A549 (cell line): ENCODE measurements around the gene LAPTM5. TPM values are rescaled to one million over a fixed set of nuclear protein-coding genes. Genes with fewer than 3 reads are reported as not detected.

Experiments used
- ATAC-seq, 2 experiments: fragments of 200-7000 bp in 1 of 2; fragments of >200 bp in 1 of 2; cut with Nextera tagmentation in 1 of 2; cut with Tn5 transposase in 1 of 2; 3 replicates each; pipeline versions ENCODE4 v1.8.0 to v1.9.1; 2018 to 2020; ENCODE audit warnings: mild to moderate bottlenecking in 1 of 2, moderate library complexity in 1 of 2
- CTCF ChIA-PET: fragments of 300-600 bp; sonication (Branson Sonifier 250); formaldehyde crosslinking; extraction: SDS; loops from one replicate; lab custom pipeline; 2021; ENCODE audit warnings: antibody characterized with exemption, inconsistent platforms; lab: Yijun Ruan, JAX
- POLR2A ChIA-PET: fragments of 350-600 bp; formaldehyde crosslinking; extraction: SDS; loops from one replicate; lab custom pipeline; 2021; ENCODE audit warnings: antibody characterized with exemption, inconsistent platforms; lab: Yijun Ruan, JAX
- DNase-seq, 2 experiments: peaks; one replicate each; pipeline versions ENCODE4 v3.0.0 to v3.0.0-alpha.2; 2011 to 2016; ENCODE audit warnings: low read depth in 1 of 2, low spot score in 1 of 2
- FAIRE-seq: peaks from 2 replicates; lab custom pipeline; 2011; peaks lifted over from hg19 to GRCh38; lab: Jason Lieb, UNC
- H3K27ac ChIP-seq, 2 experiments: fragments of >200 bp; sonication (Bioruptor Twin); formaldehyde crosslinking; 3 replicates each; pipeline ENCODE4 v1.5.1; 2016 to 2017
- H3K4me1 ChIP-seq: fragments of >200 bp; sonication (Bioruptor Twin); formaldehyde crosslinking; 3 replicates; pipeline ENCODE4 v1.6.1; 2016
- H3K4me2 ChIP-seq: fragments of >200 bp; sonication (Bioruptor Twin); formaldehyde crosslinking; 3 replicates; pipeline ENCODE4 v1.6.1; 2016
- H3K4me3 ChIP-seq: fragments of >200 bp; sonication (Bioruptor Twin); formaldehyde crosslinking; 3 replicates; pipeline ENCODE4 v1.5.1; 2016
- H3K9me3 ChIP-seq: fragments of >200 bp; sonication (Bioruptor Twin); formaldehyde crosslinking; 3 replicates; pipeline ENCODE4 v1.6.1; 2016
- ATOH8 ChIP-seq: fragments of 250-450 bp; sonication (Bioruptor Pico); IDR thresholded peaks from 2 replicates; pipeline ENCODE4 v1.5.0; 2020; ENCODE audit warnings: low read depth, mild to moderate bottlenecking, moderate library complexity
- BCL3 ChIP-seq: fragments of >200 bp; sonication (Bioruptor Twin); formaldehyde crosslinking; IDR thresholded peaks from 3 replicates; pipeline ENCODE4 v1.6.1; 2016
- CBX8 ChIP-seq: fragments of 200-600 bp; sonication (generic); IDR thresholded peaks from 2 replicates; pipeline ENCODE4 v1.6.1; 2016
- CEBPB ChIP-seq, 2 experiments: fragments of >200 bp in 1 of 2; sonication (Bioruptor Twin) in 1 of 2; formaldehyde crosslinking in 1 of 2; IDR thresholded peaks; 2 replicates each; pipeline ENCODE4 v1.6.1; 2012 to 2016
- CHD2 ChIP-seq: fragments of 150-350 bp; IDR thresholded peaks from 2 replicates; pipeline ENCODE4 v1.6.1; 2014; ENCODE audit warnings: low read length; ENCODE audit not compliant: partially characterized antibody
- EHF ChIP-seq: fragments of 250-450 bp; sonication (Bioruptor Pico); IDR thresholded peaks from 2 replicates; pipeline ENCODE4 v1.5.0; 2020; ENCODE audit warnings: mild to moderate bottlenecking
- EHMT2 ChIP-seq: fragments of 200-600 bp; sonication (generic); IDR thresholded peaks from 2 replicates; pipeline ENCODE4 v1.6.1; 2016; ENCODE audit warnings: antibody characterized with exemption, low read depth, mild to moderate bottlenecking, moderate library complexity
- ELK1 ChIP-seq: fragments of 150-350 bp; IDR thresholded peaks from 2 replicates; pipeline ENCODE4 v1.6.1; 2014; ENCODE audit warnings: low read depth, mild to moderate bottlenecking, low read length
- FOXS1 ChIP-seq: fragments of 250-450 bp; sonication (Bioruptor Pico); IDR thresholded peaks from 2 replicates; pipeline ENCODE4 v1.5.0; 2020; ENCODE audit warnings: mild to moderate bottlenecking, moderate library complexity
- GATA3 ChIP-seq: IDR thresholded peaks from 2 replicates; pipeline ENCODE4 v1.6.1; 2012; ENCODE audit warnings: borderline replicate concordance
- HOXB5 ChIP-seq: fragments of 250-450 bp; sonication (Bioruptor Pico); IDR thresholded peaks from 2 replicates; pipeline ENCODE4 v1.5.0; 2020; ENCODE audit warnings: mild to moderate bottlenecking, moderate library complexity
- KDM5A ChIP-seq: fragments of 200-600 bp; sonication (generic); IDR thresholded peaks from 2 replicates; pipeline ENCODE4 v1.6.1; 2016; ENCODE audit warnings: antibody characterized with exemption, mild to moderate bottlenecking
- POLR2A ChIP-seq: IDR thresholded peaks from 2 replicates; pipeline ENCODE4 v1.6.1; 2012; ENCODE audit warnings: mild to moderate bottlenecking, low read length
- RAD21 ChIP-seq, 2 experiments: fragments of >200 bp in 1 of 2; sonication (Bioruptor Twin) in 1 of 2; formaldehyde crosslinking in 1 of 2; IDR thresholded peaks in 1 of 2; conservative IDR thresholded peaks in 1 of 2; 2 replicates in 1 of 2; 3 replicates in 1 of 2; pipeline ENCODE4 v1.6.1; 2012 to 2018; ENCODE audit warnings: inconsistent platforms in 1 of 2
- SMC3 ChIP-seq: fragments of >200 bp; sonication (Bioruptor Twin); formaldehyde crosslinking; IDR thresholded peaks from 3 replicates; pipeline ENCODE4 v1.6.1; 2018; ENCODE audit warnings: inconsistent platforms
- ZSCAN20 ChIP-seq: fragments of 250-450 bp; sonication (Bioruptor Pico); IDR thresholded peaks from 2 replicates; pipeline ENCODE4 v1.8.0; 2022; ENCODE audit warnings: mild to moderate bottlenecking, moderate library complexity
- WGBS: methylation state at CpG from one replicate; pipeline ENCODE4 v1.1.6; 2017; ENCODE audit errors: missing lambda C conversion rate; 5-methylcytosine and 5-hydroxymethylcytosine counted together
- polyA plus RNA-seq, 4 experiments: library from polyadenylated mRNA; depleted of rRNA in 3 of 4; stranded (reverse); fragments of >200 nt; fragmentation: RNase III in 1 of 4; extraction: RNeasy Plus Mini Kit Qiagen cat#74134 plus additional on column Dnase treatment in 1 of 4; gene quantifications; 2 replicates in 3 of 4; 3 replicates in 1 of 4; pipeline ENCODE4 v1.2.3, GENCODE V29; 2011 to 2017

LAPTM5 gene
- polyA plus RNA-seq, 2 of the 4 experiments (the other 2 are of a cell fraction) = 0.06 to 0.22 TPM

GRCh38 chr1:30739601-30740000, 18.0 kb downstream of the LAPTM5 start (continued):
- TF ChIP-seq CEBPB (IDR thresholded peaks at IDR 0.05) = no peak
- TF ChIP-seq CHD2 = no peak
- TF ChIP-seq CBX8 = no peak
- TF ChIP-seq POLR2A = no peak
- TF ChIP-seq, all 56 proteins: peak for 0

GRCh38 chr1:30738715-30739559, 18.6 kb downstream of the LAPTM5 start:
- FAIRE-seq = no peak
- CTCF ChIA-PET = interaction anchor here (0.9 to 1.7 kb wide), 3 partner anchors 15 to 63 kb away, joined by 3 to 5 read pairs (median 3); no protein-coding TSS in a partner anchor
- no peak for ATAC-seq
- H3K9me3 ChIP-seq = no peaks in the 10 kb centered on the region
- POLR2A ChIA-PET = no interaction called here
- H3K4me3 ChIP-seq = no peak overlapping the region
- DNase-seq = no peak
- no peak overlapping the region for H3K4me2 ChIP-seq
- WGBS = 53% methylated on average over 10 of the region's 10 CpGs
- H3K27ac ChIP-seq = no peak overlapping the region
- TF ChIP-seq EHMT2 = no peak
- no peak for TF ChIP-seq EHF (CRISPR knock-in tag)
- TF ChIP-seq POLR2A = no peak
- TF ChIP-seq HOXB5 (CRISPR knock-in tag) = no peak
- no peak for TF ChIP-seq FOXS1
- TF ChIP-seq ZSCAN20 = no peak
- no peak for TF ChIP-seq ELK1
- TF ChIP-seq BCL3 = no peak
- no peaks in the 10 kb centered on the region for H3K4me1 ChIP-seq

GRCh38 chr1:30738040-30738714, 19.4 kb downstream of the LAPTM5 start:
- CTCF ChIA-PET = interaction anchor here (0.9 to 1.7 kb wide), 3 partner anchors 16 to 64 kb away, joined by 3 to 5 read pairs (median 3); no protein-coding TSS in a partner anchor
- Histone ChIP-seq H3K4me1 (no peaks in the 10 kb centered on the region), H3K4me2 (no peak overlapping the region), H3K9me3 (no peaks in the 10 kb centered on the region), H3K27ac (no peak overlapping the region), H3K4me3 (no peak overlapping the region)
- TF ChIP-seq ZSCAN20 = no peak
- no peak for TF ChIP-seq GATA3
- TF ChIP-seq CEBPB (IDR thresholded peaks at IDR 0.05) = no peak
- TF ChIP-seq SMC3 = no peak
- TF ChIP-seq EHMT2 = no peak
- no peak for TF ChIP-seq KDM5A
- no peak for TF ChIP-seq RAD21 (conservative IDR thresholded peaks at IDR 0.05 in 1 of 2, IDR thresholded peaks at IDR 0.05 in 1 of 2)
- TF ChIP-seq ATOH8 (CRISPR knock-in tag) = no peak
- no peak for TF ChIP-seq ELK1
- TF ChIP-seq CBX8 = no peak
- FAIRE-seq (no peak), DNase-seq (no peak), ATAC-seq (no peak)
- POLR2A ChIA-PET = no interaction called here
- WGBS = 14% methylated on average over 5 of the region's 5 CpGs
